B cell (primary cell): ENCODE data around the gene HOXB13. TPM values are rescaled to one million over a fixed set of nuclear protein-coding genes. Genes with fewer than 3 reads are reported as not detected.
A peak's percentile ranks its signal among the peaks of the same experiment; 100 is the strongest.

ENCODE experiments used
- ATAC-seq: fragments of 200-7000 bp; cut with Tn5 transposase; one replicate; pipeline ENCODE4 v1.10.0; 2021; ENCODE audit warnings: low read depth, mild to moderate bottlenecking, moderate number of reproducible peaks, moderate library complexity
- CTCF ChIA-PET: fragments of 350-600 bp; sonication (Branson Sonifier 250); formaldehyde crosslinking; loops from one replicate; lab custom pipeline; 2021; ENCODE audit warnings: antibody characterized with exemption, inconsistent platforms; lab: Charles Lee
- POLR2A ChIA-PET: fragments of 350-600 bp; sonication (Branson Sonifier 250); formaldehyde crosslinking; loops from one replicate; lab custom pipeline; 2021; ENCODE audit warnings: antibody characterized with exemption; lab: Charles Lee
- DNase-seq: peaks from one replicate; pipeline ENCODE4 v3.0.0; 2013
- H2AFZ ChIP-seq: 2 replicates; pipeline ENCODE4 v1.6.1; 2012; ENCODE audit warnings: mild to moderate bottlenecking, low read depth, low read length; ENCODE audit not compliant: insufficient read depth, poor library complexity, severe bottlenecking
- H3K27ac ChIP-seq, 2 donors: 1 replicate in 1 of 2; 2 replicates in 1 of 2; pipeline ENCODE4 v1.5.1; 2012 to 2013; ENCODE audit warnings: low read length in 2 of 2, mild to moderate bottlenecking in 2 of 2, moderate library complexity in 1 of 2
- H3K27me3 ChIP-seq, 4 experiments: fragments of 200-600 bp in 1 of 4; sonication (generic) in 1 of 4; replicated peaks in 1 of 4; 1 replicate in 2 of 4; 2 replicates in 2 of 4; pipeline versions ENCODE4 v1.6.1 to v1.7.0; 2013 to 2016; ENCODE audit warnings: low read length in 3 of 4, mild to moderate bottlenecking in 2 of 4, mixed read lengths in 1 of 4, moderate library complexity in 1 of 4; ENCODE audit not compliant: insufficient read depth in 4 of 4, control insufficient read depth in 3 of 4; ENCODE audit errors: control extremely low read depth in 1 of 4
- H3K36me3 ChIP-seq, 2 experiments: replicated peaks in 1 of 2; 1 replicate in 1 of 2; 2 replicates in 1 of 2; pipeline versions ENCODE4 v1.6.1 to v1.7.1; 2013; ENCODE audit warnings: low read length in 1 of 2; ENCODE audit not compliant: insufficient read depth in 2 of 2, control insufficient read depth in 1 of 2; ENCODE audit errors: control extremely low read depth in 1 of 2, extremely low read depth in 1 of 2
- H3K4me1 ChIP-seq, 2 donors: fragments of 200-600 bp in 1 of 2; sonication (generic) in 1 of 2; 1 replicate in 1 of 2; 2 replicates in 1 of 2; pipeline versions ENCODE4 v1.5.1 to v1.6.1; 2013 to 2017; ENCODE audit warnings: low read length in 2 of 2; ENCODE audit not compliant: control insufficient read depth in 2 of 2, insufficient read depth in 2 of 2
- H3K4me2 ChIP-seq: replicated peaks from 2 replicates; pipeline ENCODE3; 2012; ENCODE audit warnings: mild to moderate bottlenecking, low read depth, low read length; ENCODE audit not compliant: poor library complexity, severe bottlenecking
- H3K4me3 ChIP-seq, 5 experiments: fragments of 200-600 bp in 1 of 5; sonication (generic) in 1 of 5; 1 replicate in 3 of 5; 2 replicates in 2 of 5; pipeline versions ENCODE4 v1.5.1 to v1.7.0; 2011 to 2016; ENCODE audit warnings: low read length in 4 of 5, mild to moderate bottlenecking in 4 of 5, low read depth in 2 of 5, control low read depth in 1 of 5, moderate library complexity in 1 of 5; ENCODE audit not compliant: insufficient read depth in 1 of 5; ENCODE audit errors: control extremely low read depth in 1 of 5, extremely low read depth in 1 of 5
- H3K79me2 ChIP-seq: fragments of 200-600 bp; sonication (generic); one replicate; pipeline ENCODE4 v1.6.0; 2016; ENCODE audit warnings: low read length; ENCODE audit not compliant: control insufficient read depth, insufficient read depth
- H3K9ac ChIP-seq: fragments of 200-600 bp; sonication (generic); 2 replicates; pipeline ENCODE4 v1.6.1; 2017; ENCODE audit warnings: mild to moderate bottlenecking, low read length, moderate library complexity
- H3K9me3 ChIP-seq, 3 donors: one replicate each; pipeline versions ENCODE4 v1.6.1 to v1.7.1; 2013; ENCODE audit warnings: low read length in 2 of 3; ENCODE audit not compliant: control insufficient read depth in 2 of 3, insufficient read depth in 1 of 3; ENCODE audit errors: control extremely low read depth in 1 of 3
- H4K20me1 ChIP-seq: 2 replicates; pipeline ENCODE4 v1.6.0; 2012; ENCODE audit warnings: mild to moderate bottlenecking, low read length; ENCODE audit not compliant: insufficient read depth, control insufficient read depth, poor library complexity, severe bottlenecking
- H3K27ac Mint-ChIP-seq: one replicate; pipeline ENCODE4 v1.8.0; 2021; ENCODE audit warnings: mixed read lengths
- H3K27me3 Mint-ChIP-seq: one replicate; pipeline ENCODE4 v1.8.0; 2021; ENCODE audit warnings: mixed read lengths
- H3K4me1 Mint-ChIP-seq: one replicate; pipeline ENCODE4 v1.8.0; 2021; ENCODE audit warnings: mixed read lengths
- H3K4me3 Mint-ChIP-seq: one replicate; pipeline ENCODE4 v1.8.0; 2021; ENCODE audit warnings: mixed read lengths
- H3K9me3 Mint-ChIP-seq: one replicate; pipeline ENCODE4 v1.8.0; 2022; ENCODE audit warnings: mixed read lengths; ENCODE audit not compliant: insufficient read depth
- CTCF ChIP-seq: fragments of 200-600 bp; IDR thresholded peaks from one replicate; pipeline ENCODE4 v1.8.0; 2022; ENCODE audit warnings: antibody characterized with exemption, mild to moderate bottlenecking
- EZH2 ChIP-seq: IDR thresholded peaks from 2 replicates; pipeline ENCODE4 v1.6.1; 2012; ENCODE audit warnings: borderline replicate concordance, low read depth, mild to moderate bottlenecking, moderate library complexity, low read length; ENCODE audit not compliant: insufficient read depth, poor library complexity, severe bottlenecking
- WGBS: methylation state at CpG from one replicate; pipeline ENCODE4 v1.1.5; 2013; ENCODE audit warnings: missing lambda C conversion rate; ENCODE audit not compliant: insufficient coverage; 5-methylcytosine and 5-hydroxymethylcytosine counted together
- intact Hi-C: fragments of 100-400 bp; cut with micrococcal nuclease; formaldehyde crosslinking; loops from one replicate; pipeline ENCODE4 v1.10.0; 2022
- polyA plus RNA-seq: library from polyadenylated mRNA; depleted of rRNA; stranded (reverse); fragments of >200 nt; gene quantifications from 2 replicates; pipeline ENCODE4 v1.2.3, GENCODE V29; 2012
- total RNA-seq, 2 donors: library from RNA; stranded (reverse); fragments of 120-200 nt in 1 of 2; gene quantifications; 1 replicate in 1 of 2; 2 replicates in 1 of 2; pipeline versions ENCODE4 v1.2.3 to v1.2.4, GENCODE V29; 2013 to 2022

Gene HOXB13
- total and polyA plus RNA-seq, 2 donors (not counting 1 experiment from before 2014, with no cell fraction given), result not detected

GRCh38 chr17:48729335-48730239 is 1.0 kb upstream of the HOXB13 start:
- TF ChIP-seq CTCF, result no peak
- TF ChIP-seq EZH2, result peak; percentile 58
- WGBS, result 10% methylated on average over 17 of the region's 19 CpGs
- Histone ChIP-seq H3K79me2 (no peaks in the 10 kb centered on the region), H3K9ac (no peak overlapping the region), H2AFZ (no peak overlapping the region), H3K4me1 (peaks cover 41 to 65% of the 10 kb centered on the region in 2 donors), H3K36me3 (no peaks in the 10 kb centered on the region), H3K9me3 (peaks cover 0 to 45% (median 0%) of the 10 kb centered on the region in 3 donors), H3K4me2 (peak overlapping the region; percentile 65), H3K27me3 (peaks cover 0 to 92% (median 81%) of the 10 kb centered on the region in 4 experiments), H4K20me1 (no peaks in the 10 kb centered on the region), H3K27ac (no peak overlapping the region), H3K4me3 (no peak overlapping the region)
- no peak for ATAC-seq
- CTCF ChIA-PET, result interaction anchor here (0.6 to 1.5 kb wide), 2 partner anchors 11 to 301 kb away, joined by 3 to 4 read pairs; no protein-coding TSS in a partner anchor
- peaks cover 29% of the 10 kb centered on the region for H3K4me1 Mint-ChIP-seq
- DNase-seq, result peak; percentile 25
- intact Hi-C loops, result loop anchor here (5.0 to 10.0 kb wide), 2 partner anchors 132 to 265 kb away; partner anchors contain the start of gene IGF2BP1
- POLR2A ChIA-PET, result no interaction called here
- H3K27ac Mint-ChIP-seq, result no peak overlapping the region
- peak overlapping the region; percentile 7 for H3K4me3 Mint-ChIP-seq
- peaks cover 82% of the 10 kb centered on the region for H3K27me3 Mint-ChIP-seq
- no peaks in the 10 kb centered on the region for H3K9me3 Mint-ChIP-seq
